SU-DHL-6 (cell line): ENCODE results near the gene RGMB.

Source experiments
- H2AFZ ChIP-seq: fragments of 200-600 bp; sonication (generic); 2 replicates; pipeline ENCODE4 v1.6.1; 2014; ENCODE audit warnings: low read depth, mild to moderate bottlenecking, moderate library complexity, mixed read lengths, antibody characterized with exemption, low read length; ENCODE audit not compliant: severe bottlenecking
- H3F3A ChIP-seq: fragments of 200-600 bp; shearing (Covaris generic); 2 replicates; pipeline ENCODE4 v1.6.0; 2016; ENCODE audit warnings: antibody characterized with exemption, mild to moderate bottlenecking; ENCODE audit not compliant: insufficient read depth
- H3K27ac ChIP-seq: fragments of 200-600 bp; sonication (generic); 2 replicates; pipeline ENCODE4 v1.5.1; 2016; ENCODE audit warnings: low read depth, mild to moderate bottlenecking, low read length, moderate library complexity, mixed read lengths
- H3K27me3 ChIP-seq: fragments of 200-600 bp; sonication (generic), shearing (Covaris generic); 2 replicates; pipeline ENCODE4 v1.6.0; 2014; ENCODE audit warnings: mild to moderate bottlenecking, low read length
- H3K36me3 ChIP-seq: fragments of 200-600 bp; sonication (generic); 2 replicates; pipeline ENCODE4 v1.6.1; 2014; ENCODE audit warnings: mild to moderate bottlenecking, low read length, mixed read lengths
- H3K4me2 ChIP-seq: fragments of 300-600, 200-600 bp; shearing (Covaris generic), sonication (generic); 2 replicates; pipeline ENCODE4 v1.6.0; 2014; ENCODE audit warnings: low read length, low read depth, mild to moderate bottlenecking; ENCODE audit not compliant: poor library complexity, severe bottlenecking
- H3K4me3 ChIP-seq: fragments of 200-600 bp; sonication (generic); 2 replicates; pipeline ENCODE4 v1.5.1; 2014; ENCODE audit warnings: antibody characterized with exemption, low read length, mild to moderate bottlenecking, mixed read lengths; ENCODE audit not compliant: insufficient read depth, poor library complexity, severe bottlenecking
- H3K79me2 ChIP-seq: fragments of 200-600 bp; sonication (generic); 2 replicates; pipeline ENCODE4 v1.6.1; 2014; ENCODE audit warnings: mild to moderate bottlenecking, low read length, moderate library complexity; ENCODE audit not compliant: insufficient read depth
- H3K9ac ChIP-seq: fragments of 200-600 bp; sonication (generic); 2 replicates; pipeline ENCODE4 v1.7.0; 2014; ENCODE audit warnings: mild to moderate bottlenecking, low read length
- H3K9me2 ChIP-seq: fragments of 200-600 bp; sonication (generic); replicated peaks from 2 replicates; pipeline ENCODE4 v1.6.1; 2014; ENCODE audit warnings: low read length; ENCODE audit not compliant: insufficient read depth
- H3K9me3 ChIP-seq: fragments of 200-600 bp; sonication (generic); 2 replicates; pipeline ENCODE4 v1.6.1; 2014; ENCODE audit warnings: low read length, mixed read lengths; ENCODE audit not compliant: insufficient read depth
- H4K20me1 ChIP-seq: fragments of 200-600 bp; sonication (generic); 2 replicates; pipeline ENCODE4 v1.6.1; 2014; ENCODE audit warnings: low read depth, mild to moderate bottlenecking, antibody characterized with exemption, low read length, moderate library complexity, mixed read lengths
- EZH2phosphoT487 ChIP-seq: fragments of 200-600 bp; sonication (generic), shearing (Covaris generic); conservative IDR thresholded peaks from 2 replicates; pipeline ENCODE4 v1.6.1; 2018; ENCODE audit warnings: mild to moderate bottlenecking, antibody characterized with exemption, low read length, moderate library complexity, mixed read lengths
- TF ChIP-seq, protein P1 (sequence below): fragments of 200-600 bp; sonication (generic); IDR thresholded peaks from one replicate; pipeline ENCODE4 v1.5.1; 2017; ENCODE audit warnings: antibody characterized with exemption, mild to moderate bottlenecking, low read length, moderate library complexity; ENCODE audit not compliant: insufficient read depth, poor library complexity, severe bottlenecking

The RGMB gene

DNA sequence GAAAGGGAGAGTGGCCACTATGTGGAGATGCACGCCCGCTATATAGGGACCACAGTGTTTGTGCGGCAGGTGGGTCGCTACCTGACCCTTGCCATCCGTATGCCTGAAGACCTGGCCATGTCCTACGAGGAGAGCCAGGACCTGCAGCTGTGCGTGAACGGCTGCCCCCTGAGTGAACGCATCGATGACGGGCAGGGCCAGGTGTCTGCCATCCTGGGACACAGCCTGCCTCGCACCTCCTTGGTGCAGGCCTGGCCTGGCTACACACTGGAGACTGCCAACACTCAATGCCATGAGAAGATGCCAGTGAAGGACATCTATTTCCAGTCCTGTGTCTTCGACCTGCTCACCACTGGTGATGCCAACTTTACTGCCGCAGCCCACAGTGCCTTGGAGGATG is 19.8 kb downstream of the RGMB start:
- Histone ChIP-seq H3F3A (no peaks in the 10 kb centered on the region), H3K9me2 (no peaks in the 10 kb centered on the region), H3K36me3 (no peaks in the 10 kb centered on the region), H3K9ac (no peak overlapping the region), H3K27ac (no peak overlapping the region), H3K4me3 (no peak overlapping the region), H3K79me2 (peaks cover 3% of the 10 kb centered on the region; the same call in 1 of the 2 replicates), H3K27me3 (no peaks in the 10 kb centered on the region), H4K20me1 (no peaks in the 10 kb centered on the region), H3K9me3 (no peaks in the 10 kb centered on the region), H3K4me2 (no peak overlapping the region), H2AFZ (no peak overlapping the region)
- no peak for TF ChIP-seq EZH2phosphoT487
- TF ChIP-seq, protein P1, sequence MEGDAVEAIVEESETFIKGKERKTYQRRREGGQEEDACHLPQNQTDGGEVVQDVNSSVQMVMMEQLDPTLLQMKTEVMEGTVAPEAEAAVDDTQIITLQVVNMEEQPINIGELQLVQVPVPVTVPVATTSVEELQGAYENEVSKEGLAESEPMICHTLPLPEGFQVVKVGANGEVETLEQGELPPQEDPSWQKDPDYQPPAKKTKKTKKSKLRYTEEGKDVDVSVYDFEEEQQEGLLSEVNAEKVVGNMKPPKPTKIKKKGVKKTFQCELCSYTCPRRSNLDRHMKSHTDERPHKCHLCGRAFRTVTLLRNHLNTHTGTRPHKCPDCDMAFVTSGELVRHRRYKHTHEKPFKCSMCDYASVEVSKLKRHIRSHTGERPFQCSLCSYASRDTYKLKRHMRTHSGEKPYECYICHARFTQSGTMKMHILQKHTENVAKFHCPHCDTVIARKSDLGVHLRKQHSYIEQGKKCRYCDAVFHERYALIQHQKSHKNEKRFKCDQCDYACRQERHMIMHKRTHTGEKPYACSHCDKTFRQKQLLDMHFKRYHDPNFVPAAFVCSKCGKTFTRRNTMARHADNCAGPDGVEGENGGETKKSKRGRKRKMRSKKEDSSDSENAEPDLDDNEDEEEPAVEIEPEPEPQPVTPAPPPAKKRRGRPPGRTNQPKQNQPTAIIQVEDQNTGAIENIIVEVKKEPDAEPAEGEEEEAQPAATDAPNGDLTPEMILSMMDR: no peak

DNA sequence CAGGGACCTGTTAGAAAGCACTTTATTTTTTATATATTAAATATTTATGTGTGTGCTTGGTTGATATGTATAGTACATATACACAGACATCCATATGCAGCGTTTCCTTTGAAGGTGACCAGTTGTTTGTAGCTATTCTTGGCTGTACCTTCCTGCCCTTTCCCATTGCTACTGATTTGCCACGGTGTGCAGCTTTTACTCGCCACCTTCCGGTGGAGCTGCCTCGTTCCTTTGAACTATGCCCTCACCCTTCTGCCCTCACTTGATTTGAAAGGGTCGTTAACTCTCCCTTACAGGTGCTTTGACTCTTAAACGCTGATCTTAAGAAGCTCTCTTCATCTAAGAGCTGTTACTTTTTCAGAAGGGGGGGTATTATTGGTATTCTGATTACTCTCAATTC is 20.5 kb downstream of the RGMB start:
- Histone ChIP-seq H3K79me2 (peaks cover 3% of the 10 kb centered on the region; the same call in 1 of the 2 replicates), H2AFZ (no peak overlapping the region), H4K20me1 (no peaks in the 10 kb centered on the region), H3K9me3 (no peaks in the 10 kb centered on the region), H3K9ac (no peak overlapping the region), H3K36me3 (no peaks in the 10 kb centered on the region), H3K27ac (no peak overlapping the region), H3K4me2 (no peak overlapping the region), H3F3A (no peaks in the 10 kb centered on the region), H3K4me3 (no peak overlapping the region), H3K27me3 (no peaks in the 10 kb centered on the region), H3K9me2 (no peaks in the 10 kb centered on the region)
- TF ChIP-seq, protein P1: no peak
- TF ChIP-seq EZH2phosphoT487: no peak

DNA sequence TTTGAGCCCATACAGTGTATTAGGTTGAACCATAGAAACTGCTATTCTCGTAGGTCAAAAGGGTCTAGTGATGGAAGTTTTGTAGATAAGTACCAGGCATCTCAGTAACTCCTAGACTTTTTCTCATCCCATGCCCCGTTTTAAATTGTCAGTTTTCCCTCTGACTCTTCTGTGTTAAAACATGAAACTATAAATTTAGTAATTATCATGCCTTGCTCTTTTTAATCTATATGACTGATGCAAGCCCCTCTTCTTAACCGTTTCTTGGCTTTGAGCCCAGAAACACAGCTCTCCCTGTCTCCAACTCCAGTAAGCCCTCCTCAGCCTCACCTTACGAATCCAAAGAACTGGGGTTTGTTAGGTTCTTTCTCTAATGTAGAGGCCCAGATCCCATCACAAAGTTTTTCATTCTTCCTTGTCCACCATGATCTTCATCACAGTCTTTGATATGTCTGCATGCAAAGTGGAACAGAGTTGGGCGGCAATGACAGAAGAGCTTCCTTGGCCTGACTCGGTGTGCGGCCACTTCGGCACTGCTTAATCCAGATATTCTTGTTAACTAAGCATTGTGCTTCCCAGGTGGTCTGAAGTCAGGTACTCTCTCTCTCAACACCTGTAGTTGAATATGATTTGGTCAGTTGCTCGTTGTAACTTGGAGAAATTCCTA is 21.1 kb downstream of the RGMB start:
- H3K79me2 ChIP-seq: no peaks in the 10 kb centered on the region
- TF ChIP-seq EZH2phosphoT487: no peak
- TF ChIP-seq, protein P1: no peak
- no peaks in the 10 kb centered on the region for H3K9me3 ChIP-seq
- H4K20me1 ChIP-seq: no peaks in the 10 kb centered on the region
- no peaks in the 10 kb centered on the region for H3K9me2 ChIP-seq
- no peak overlapping the region for H3K27ac ChIP-seq
- H3K4me2 ChIP-seq: no peak overlapping the region
- no peaks in the 10 kb centered on the region for H3K27me3 ChIP-seq
- no peaks in the 10 kb centered on the region for H3F3A ChIP-seq
- no peak overlapping the region for H2AFZ ChIP-seq
- no peaks in the 10 kb centered on the region for H3K36me3 ChIP-seq
- no peak overlapping the region for H3K9ac ChIP-seq
- no peak overlapping the region for H3K4me3 ChIP-seq
